HuH-7.5 (cell line): ENCODE data around the gene RNF31.

Experiments used
- DNase-seq: peaks from one replicate; pipeline ENCODE4 v3.0.0; 2011; ENCODE audit warnings: low spot score

Gene RNF31

DNA sequence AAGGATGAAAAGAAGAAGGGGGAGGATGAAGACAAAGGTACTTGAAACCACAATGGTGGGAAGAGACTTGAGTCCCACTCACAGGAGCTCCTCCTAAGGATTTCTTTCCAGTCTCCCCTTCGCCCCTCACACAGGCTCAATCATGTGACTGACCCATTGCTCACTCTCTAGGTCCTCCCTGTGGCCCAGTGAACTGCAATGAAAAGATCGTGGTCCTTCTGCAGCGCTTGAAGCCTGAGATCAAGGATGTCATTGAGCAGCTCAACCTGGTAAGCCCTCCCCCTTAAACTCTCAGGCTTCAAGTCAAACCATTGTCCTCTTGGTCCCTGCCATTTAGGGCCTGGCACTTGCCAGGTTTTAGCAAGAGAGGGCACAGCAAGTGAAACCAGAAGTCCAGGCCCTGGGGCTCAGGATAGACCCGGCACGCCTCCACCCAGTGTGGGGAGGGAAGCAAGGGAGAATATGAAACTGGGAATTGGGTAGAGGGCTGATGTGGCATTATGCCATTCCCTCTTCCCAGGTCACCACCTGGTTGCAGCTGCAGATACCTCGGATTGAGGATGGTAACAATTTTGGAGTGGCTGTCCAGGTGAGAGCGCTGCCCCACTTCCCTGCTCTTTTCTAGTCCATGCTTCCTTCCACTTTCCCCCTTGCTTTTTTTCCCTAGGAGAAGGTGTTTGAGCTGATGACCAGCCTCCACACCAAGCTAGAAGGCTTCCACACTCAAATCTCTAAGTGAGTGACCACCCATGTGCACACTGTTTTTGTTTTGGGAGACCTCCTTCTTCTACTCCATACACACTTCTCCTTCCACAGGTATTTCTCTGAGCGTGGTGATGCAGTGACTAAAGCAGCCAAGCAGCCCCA lies 9.5 kb upstream of the RNF31 start:
- no peak for DNase-seq

DNA sequence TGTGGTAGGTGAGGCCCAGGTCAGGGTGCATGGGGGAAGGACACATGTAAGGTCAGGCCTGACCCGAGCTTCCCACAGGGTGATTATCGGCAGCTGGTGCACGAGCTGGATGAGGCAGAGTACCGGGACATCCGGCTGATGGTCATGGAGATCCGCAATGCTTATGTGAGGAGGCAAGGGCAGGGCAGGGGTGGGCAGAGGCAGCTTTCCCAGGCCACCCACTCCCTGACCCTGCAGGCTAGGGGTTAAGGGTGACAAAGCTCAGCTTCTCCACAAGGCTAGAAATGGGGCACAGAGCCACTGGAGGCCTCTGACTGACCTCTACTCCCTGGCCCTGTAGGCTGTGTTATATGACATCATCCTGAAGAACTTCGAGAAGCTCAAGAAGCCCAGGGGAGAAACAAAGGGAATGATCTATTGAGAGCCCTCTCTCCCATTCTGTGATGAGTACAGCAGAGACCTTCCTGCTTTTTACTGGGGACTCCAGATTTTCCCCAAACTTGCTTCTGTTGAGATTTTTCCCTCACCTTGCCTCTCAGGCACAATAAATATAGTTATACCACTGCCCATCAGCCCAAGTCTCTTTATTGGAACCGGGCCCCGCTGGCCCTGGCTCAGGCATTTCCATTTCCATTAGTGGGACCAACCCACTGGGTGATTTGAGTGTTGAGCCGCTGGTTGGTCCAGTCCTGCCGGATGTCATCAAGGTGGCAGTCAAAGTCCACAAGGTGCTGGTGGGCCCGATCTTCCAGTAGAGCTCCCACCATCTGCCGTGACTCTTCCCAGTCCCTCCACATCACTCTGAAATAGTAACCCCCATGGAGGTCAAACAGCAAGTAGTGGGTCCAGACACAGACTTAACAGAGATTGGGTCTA lies 8.7 kb upstream of the RNF31 start:
- no peak for DNase-seq

DNA sequence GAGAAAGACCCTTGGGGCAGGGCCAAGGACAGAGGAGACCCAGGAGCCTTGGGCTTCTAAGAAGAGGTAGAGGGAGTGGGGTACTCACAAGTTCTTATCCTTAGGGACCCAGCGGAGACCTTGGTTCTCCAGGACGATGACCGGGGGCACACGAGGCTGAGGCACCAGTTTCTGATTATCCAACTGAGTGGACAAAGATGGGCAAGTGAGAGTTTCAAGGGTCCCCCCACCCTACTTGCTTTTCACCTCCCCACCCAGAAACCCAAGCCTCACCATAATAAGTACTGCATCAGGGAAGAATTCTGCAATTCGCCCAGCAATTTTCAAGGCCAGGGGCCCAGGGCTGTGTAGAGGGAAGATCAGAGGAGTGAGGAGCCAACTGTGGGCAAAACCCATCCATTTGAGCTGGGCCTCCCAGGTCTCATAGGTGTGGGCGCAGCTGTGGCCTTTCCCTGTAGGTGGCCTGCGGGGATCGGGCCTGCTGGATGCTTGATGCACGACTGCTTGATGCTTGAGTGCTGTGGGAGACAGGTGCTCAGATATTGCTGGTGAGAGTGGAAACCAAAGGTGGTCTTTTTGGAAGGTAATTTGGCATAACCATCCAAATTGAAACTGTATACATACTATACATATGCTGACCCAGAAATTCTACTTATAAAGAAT lies 7.9 kb upstream of the RNF31 start:
- peak; percentile 40 for DNase-seq

DNA sequence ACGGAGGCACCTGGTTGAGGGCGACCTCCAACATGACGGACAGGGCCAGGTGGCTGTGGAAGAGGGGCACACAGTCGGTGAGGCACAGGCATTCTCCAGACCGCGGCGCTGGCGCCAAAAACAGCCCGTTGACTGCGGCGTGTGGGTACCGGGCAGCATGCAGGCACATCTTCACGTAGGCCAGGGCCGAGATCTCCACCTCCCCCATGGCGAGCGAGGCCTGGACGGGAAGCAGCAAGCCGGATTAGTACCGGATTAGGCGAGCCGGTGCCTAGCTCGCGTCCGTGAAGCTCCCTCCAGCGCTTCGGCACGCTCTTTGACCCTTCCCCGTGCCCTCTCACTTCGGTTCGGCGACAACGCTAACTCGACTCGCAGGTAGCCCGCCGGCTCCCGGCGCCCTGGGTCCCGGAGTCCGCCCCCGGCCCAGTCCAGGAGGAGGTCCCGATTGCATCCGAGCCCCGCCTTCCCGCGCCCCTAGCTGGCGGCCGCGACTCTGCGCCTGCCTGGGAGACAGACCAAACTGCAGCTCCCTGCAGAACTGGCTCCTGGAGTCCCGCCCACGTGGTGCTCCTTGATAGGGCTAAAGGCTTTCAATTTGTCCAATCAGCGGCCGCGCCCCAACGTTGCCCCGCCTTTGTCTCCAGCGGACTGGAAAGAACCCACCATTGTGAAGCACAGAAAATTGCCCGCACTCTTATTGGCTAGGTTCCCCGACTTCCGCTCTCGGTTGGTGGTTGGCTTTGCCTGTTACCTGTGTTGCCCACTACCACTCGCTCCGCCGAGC lies 6.0 kb upstream of the RNF31 start, which contains the start of gene EMC9:
EMC9 (minus strand) TSS at position 495 of the 784 bp plus-strand sequence; CDS start at position 208, 287 bp downstream.
- peak; percentile 98 for DNase-seq

DNA sequence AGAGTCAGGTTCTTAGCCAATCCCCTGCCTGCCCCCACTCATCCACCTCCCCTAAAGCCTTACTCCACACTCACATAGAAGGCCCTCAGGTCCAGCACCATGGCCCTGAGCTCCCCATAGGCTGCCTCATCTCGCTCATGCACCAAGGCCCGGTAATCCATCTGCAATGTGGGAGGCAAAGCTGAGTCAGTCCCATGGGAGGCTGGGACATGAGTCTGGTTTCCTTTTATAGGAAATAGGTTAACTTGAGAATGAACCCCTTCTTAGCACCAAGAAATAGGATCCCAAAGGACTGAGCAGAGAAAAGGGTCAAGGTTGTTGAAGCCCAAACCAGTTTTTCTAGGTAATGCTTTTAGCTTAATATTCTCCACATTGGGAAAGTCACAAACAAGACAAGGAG lies 3.8 kb upstream of the RNF31 start:
- DNase-seq = no peak

DNA sequence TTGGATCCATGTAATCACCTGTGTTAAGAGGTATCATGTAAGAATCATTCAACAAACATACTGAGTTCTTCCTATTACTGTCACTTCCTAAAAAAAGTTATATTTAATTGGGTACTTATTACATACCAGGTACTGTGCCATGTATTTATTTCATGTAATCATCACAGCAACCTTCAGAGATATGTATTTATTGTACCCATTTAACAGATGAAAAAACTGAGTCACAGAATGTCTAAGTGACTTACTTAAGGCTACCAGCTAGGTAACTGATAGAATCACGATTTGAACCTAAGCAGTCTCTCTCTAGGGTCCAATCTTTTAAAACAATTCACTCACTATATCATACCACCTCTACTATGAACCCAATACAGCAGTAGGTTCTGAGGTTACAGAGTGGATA lies 2.8 kb upstream of the RNF31 start:
- DNase-seq = no peak

DNA sequence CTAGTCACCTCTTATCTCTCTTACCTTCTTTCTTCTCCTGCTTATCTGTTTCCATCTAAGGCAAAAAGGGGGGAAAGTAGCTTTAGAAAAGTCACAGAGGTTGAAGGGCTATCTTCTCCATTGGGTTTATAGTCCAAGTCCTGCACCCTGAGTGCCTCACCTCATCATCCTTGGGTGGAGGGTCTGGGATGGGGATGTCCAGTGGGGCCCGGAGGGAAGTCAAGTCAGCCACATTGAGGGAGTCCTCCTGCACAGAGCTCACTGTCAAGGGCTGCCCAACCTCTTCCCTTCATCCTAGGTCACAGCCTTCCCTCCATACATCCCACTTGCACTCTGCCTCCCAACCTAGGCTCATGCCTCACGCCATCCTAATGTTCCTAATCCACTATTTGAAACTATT lies 2.1 kb upstream of the RNF31 start:
- DNase-seq = no peak

DNA sequence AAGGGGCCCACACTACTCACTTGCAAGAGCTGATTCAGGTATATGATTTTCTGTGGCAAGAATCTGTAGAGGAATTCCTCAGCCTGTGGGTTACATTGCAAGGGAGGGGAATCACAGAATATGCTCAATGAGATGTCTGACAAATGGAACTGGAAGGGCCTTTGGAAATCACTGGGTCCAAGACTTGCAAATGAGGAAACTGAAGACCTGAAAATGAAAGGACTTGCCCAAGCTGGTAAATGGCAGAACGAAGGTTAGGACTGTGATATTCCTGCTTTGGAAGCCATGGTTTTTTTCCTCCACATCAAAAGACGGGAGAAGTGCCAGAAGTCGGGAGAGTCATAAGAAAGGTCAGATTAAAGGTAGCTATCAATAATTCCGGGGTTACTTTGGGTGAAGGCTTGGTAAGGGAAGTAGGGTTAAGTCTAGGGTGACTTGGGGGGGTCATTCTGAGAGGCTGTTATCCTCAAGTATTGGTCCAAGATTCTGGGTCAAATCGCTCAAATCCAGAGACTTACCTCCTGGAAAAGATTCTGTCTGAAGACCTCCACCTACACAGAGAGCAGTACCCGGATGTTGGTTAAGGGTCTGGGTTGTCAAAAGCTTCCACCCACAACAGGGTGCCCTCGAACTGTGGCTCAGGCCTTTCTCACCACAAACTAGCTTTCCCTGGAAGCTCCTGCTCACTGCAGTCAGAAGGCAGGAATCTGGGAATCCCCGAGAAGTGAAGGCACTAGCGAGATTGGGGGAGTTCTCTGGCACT lies 1.4 kb upstream of the RNF31 start:
- no peak for DNase-seq

DNA sequence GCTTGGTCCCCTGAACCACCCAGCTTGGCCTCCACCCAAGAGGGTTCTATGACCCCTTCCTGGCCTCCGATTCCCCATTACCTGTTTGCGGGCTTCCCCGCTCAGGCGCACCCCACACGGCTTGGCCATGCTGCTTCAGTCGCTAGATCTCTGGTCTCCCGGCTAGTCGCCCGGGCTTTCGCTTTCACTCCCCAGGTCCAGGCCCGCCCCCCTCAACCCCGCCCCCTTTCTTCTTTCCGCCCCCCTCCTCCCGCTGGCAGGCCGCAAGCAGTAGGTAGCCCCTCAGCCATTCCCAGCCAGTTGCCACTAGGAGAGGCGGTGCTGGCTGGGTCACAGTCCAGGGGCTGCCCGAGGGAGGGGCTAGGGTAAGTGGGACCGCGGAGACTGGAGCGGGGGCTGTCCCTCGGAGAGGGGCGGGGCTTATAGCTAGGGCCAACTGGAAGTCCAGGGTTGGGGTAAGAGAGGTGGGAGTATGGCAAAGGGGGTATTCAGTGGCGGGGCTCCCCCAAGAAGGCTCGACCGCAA lies 783 bp upstream of the RNF31 start, which contains the start of gene PSME2:
PSME2 (minus strand) TSS at position 158 of the 525 bp plus-strand sequence; CDS start at position 129, 29 bp downstream.
- DNase-seq = peak; percentile 97

DNA sequence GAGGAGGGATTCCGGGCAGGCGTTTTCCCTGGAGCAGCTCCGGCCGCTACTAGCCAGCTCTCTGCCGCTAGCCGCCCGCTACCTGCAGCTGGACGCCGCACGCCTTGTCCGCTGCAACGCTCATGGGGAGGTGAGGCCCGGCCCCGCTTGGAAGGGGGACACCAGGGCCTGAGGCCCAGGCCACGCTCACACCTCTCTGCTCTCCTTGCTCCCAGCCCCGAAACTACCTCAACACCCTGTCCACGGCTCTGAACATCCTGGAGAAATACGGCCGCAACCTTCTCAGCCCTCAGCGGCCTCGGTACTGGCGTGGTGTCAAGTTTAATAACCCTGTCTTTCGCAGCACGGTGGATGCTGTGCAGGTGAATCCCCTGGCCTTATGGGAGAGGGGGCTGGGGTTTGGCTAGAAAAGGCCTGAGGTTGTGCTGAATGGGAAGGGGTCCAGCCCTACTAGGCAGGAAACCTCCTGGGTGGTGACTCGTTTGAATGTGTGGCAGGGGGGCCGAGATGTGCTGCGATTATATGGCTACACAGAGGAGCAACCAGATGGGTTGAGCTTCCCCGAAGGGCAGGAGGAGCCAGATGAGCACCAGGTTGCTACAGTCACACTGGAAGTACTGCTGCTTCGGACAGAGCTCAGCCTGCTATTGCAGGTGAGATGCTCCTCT lies 597 bp downstream of the RNF31 start:
- DNase-seq = no peak

DNA sequence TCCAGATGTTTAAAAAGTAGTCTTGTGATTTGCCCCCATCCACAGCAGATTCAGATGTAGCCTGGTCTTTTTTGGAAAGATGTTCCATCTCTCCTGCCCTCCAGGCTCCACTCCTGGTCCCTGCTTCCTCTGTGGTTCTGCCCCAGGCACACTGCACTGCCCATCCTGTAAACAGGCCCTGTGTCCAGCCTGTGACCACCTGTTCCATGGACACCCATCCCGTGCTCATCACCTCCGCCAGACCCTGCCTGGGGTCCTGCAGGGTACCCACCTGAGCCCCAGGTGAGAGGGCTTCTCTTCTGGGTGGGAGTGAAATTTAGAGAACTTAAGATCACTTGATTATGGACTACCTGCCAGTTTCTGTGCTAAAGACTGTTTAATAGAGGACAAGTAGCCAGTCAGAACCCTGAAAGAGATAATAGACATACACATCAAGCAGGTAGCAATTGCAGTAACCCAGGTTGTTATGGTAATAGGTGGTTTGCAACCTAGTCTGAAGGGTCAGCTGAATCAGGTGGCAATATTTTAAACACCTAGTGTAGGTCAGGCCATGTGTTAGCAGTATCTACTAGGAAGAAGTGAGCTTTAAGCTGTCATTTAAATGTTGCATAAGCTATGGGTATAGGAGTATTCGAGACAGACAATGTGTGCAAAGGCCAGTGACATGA lies 2.1 kb downstream of the RNF31 start:
- no peak for DNase-seq

DNA sequence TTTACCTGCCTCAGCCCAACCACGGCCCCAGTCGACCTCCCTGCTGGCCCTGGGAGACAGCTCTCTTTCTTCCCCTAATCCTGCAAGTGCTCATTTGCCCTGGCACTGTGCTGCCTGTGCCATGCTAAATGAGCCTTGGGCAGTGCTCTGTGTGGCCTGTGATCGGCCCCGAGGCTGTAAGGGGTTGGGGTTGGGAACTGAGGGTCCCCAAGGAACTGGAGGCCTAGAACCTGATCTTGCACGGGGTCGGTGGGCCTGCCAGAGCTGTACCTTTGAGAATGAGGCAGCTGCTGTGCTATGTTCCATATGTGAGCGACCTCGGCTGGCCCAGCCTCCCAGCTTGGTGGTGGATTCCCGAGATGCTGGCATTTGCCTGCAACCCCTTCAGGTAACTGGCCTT lies 2.8 kb downstream of the RNF31 start:
- DNase-seq = no peak

DNA sequence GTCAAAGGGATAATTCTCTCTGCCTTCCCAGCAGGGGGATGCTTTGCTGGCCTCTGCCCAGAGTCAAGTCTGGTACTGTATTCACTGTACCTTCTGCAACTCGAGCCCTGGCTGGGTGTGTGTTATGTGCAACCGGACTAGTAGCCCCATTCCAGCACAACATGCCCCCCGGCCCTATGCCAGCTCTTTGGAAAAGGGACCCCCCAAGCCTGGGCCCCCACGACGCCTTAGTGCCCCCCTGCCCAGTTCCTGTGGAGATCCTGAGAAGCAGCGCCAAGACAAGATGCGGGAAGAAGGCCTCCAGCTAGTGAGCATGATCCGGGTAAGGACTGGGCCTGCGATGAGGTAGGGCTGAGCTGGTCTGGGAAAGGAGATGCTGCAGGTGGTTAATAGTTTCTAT lies 3.3 kb downstream of the RNF31 start:
- DNase-seq = no peak

DNA sequence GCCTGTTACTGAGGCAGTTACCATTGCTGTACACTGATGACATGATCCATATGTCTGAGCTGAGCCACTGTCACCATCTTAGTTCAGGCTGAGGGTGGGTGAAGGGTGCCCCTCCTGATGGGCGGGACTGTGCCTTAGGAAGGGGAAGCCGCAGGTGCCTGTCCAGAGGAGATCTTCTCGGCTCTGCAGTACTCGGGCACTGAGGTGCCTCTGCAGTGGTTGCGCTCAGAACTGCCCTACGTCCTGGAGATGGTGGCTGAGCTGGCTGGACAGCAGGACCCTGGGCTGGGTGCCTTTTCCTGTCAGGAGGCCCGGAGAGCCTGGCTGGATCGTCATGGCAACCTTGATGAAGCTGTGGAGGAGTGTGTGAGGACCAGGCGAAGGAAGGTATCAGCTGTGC lies 3.7 kb downstream of the RNF31 start:
- no peak for DNase-seq

DNA sequence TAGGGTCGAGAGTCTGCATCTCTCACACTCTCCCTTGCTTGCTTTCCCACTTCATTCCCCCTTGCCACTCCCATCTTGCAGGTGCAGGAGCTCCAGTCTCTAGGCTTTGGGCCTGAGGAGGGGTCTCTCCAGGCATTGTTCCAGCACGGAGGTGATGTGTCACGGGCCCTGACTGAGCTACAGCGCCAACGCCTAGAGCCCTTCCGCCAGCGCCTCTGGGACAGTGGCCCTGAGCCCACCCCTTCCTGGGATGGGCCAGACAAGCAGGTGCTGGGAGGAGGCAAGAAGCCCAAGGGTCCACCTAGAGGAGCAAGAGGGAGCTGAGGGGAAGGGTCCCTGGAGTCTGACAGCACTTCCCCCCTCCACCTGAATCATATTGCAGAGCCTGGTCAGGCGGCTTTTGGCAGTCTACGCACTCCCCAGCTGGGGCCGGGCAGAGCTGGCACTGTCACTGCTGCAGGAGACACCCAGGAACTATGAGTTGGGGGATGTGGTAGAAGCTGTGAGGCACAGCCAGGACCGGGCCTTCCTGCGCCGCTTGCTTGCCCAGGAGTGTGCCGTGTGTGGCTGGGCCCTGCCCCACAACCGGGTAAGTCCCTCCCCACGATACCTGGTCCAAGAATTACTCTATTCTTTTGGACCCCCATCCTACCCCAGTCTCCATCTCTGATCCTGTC lies 4.2 kb downstream of the RNF31 start:
- no peak for DNase-seq

DNA sequence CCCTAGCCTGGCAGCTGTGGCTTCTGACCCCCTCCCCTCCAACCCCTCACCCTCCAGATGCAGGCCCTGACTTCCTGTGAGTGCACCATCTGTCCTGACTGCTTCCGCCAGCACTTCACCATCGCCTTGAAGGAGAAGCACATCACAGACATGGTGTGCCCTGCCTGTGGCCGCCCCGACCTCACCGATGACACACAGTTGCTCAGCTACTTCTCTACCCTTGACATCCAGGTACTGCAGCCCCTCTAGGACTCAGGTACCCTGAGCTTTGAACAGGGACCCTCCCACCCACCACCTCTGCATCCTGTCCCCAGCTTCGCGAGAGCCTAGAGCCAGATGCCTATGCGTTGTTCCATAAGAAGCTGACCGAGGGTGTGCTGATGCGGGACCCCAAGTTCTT lies 7.8 kb downstream of the RNF31 start:
- no peak for DNase-seq

DNA sequence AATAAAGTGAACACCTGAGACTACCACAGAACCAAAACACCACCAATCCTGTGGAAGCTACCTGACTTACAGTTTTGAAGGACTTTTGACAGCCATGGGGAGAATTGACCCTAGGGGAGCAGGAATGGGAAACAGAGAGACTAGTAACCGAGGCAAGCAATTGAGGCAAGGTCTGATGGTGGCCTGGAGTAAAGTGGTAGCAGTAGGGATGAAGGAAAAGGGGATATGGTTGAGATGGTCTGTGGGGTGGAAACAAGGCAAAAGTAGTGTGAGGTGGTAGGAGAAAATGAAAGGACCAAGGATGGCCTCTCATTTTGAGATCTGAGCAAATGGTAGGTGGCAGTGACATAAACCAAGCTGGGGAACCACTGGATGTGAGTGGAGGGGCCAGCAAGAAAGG lies 9.5 kb downstream of the RNF31 start:
- DNase-seq = no peak

DNA sequence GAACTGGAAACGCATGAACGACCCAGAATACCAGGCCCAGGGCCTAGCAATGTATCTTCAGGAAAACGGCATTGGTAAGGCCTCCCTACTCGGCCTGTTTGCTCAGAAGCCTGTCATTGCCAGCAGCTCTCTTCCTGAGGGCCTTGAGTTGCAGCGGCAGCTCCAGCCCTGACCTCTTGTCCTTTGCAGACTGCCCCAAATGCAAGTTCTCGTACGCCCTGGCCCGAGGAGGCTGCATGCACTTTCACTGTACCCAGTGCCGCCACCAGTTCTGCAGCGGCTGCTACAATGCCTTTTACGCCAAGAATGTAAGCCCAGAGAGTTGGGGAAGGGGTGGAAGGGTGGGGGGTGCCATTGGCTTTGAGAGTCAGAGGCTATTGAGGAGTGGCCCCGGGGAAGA lies 10.0 kb downstream of the RNF31 start:
- no peak for DNase-seq
